ENCODE data around the gene RANBP9.
A peak's percentile ranks its signal among the peaks of the same experiment; 100 is the strongest.

Gene RANBP9

GRCh38 chr6:13700232-13700631 is 11.4 kb downstream of the RANBP9 start:
- Histone ChIP-seq H3K4ac (ENCODE audit: low read depth, low read length) (no peak overlapping the region), H2AK5ac (ENCODE audit: low read length) (no peak overlapping the region), H3K27me3 (ENCODE audit: insufficient read depth, low read length, poor library complexity) (no peaks in the 10 kb centered on the region), H2BK120ac (ENCODE audit: low read depth, low read length) (no peak overlapping the region), H3K18ac (ENCODE audit: low read length) (no peak overlapping the region), H2BK15ac (replicated peaks; ENCODE audit: low read depth) (no peak overlapping the region), H3K79me1 (ENCODE audit: low read length) (peaks cover 16% of the 10 kb centered on the region), H3K27ac (ENCODE audit: low read depth, low read length) (no peak overlapping the region), H3K56ac (ENCODE audit: low read length) (no peak overlapping the region), H3K79me2 (ENCODE audit: control insufficient read depth, insufficient read depth, low read length) (peaks cover 29% of the 10 kb centered on the region), H3K4me3 (ENCODE audit: low read length) (no peak overlapping the region), H4K8ac (ENCODE audit: low read depth, low read length) (no peak overlapping the region), H3K4me2 (ENCODE audit: low read length) (no peak overlapping the region), H2BK5ac (ENCODE audit: low read length) (no peak overlapping the region), H3K23ac (ENCODE audit: low read length) (no peak overlapping the region), H3K4me1 (ENCODE audit: control insufficient read depth, low read depth, low read length) (peaks cover 2% of the 10 kb centered on the region), H3K9ac (ENCODE audit: low read length) (no peak overlapping the region), H4K5ac (ENCODE audit: low read length) (no peak overlapping the region), H3K36me3 (ENCODE audit: control insufficient read depth, insufficient read depth, low read length) (no peaks in the 10 kb centered on the region)
- WGBS (ENCODE audit: extremely low coverage, insufficient coverage, low lambda C conversion rate), result no CpG with 5 or more reads among the region's 3 CpGs
- DNase-seq, result no peak

GRCh38 chr6:13698715-13699114 is 12.9 kb downstream of the RANBP9 start:
- Histone ChIP-seq H3K27ac (ENCODE audit: low read depth, low read length) (no peak overlapping the region), H3K79me2 (ENCODE audit: control insufficient read depth, insufficient read depth, low read length) (peaks cover 25% of the 10 kb centered on the region), H3K27me3 (ENCODE audit: insufficient read depth, low read length, poor library complexity) (no peaks in the 10 kb centered on the region), H3K4me1 (ENCODE audit: control insufficient read depth, low read depth, low read length) (peaks cover 2% of the 10 kb centered on the region), H3K36me3 (ENCODE audit: control insufficient read depth, insufficient read depth, low read length) (no peaks in the 10 kb centered on the region), H3K79me1 (ENCODE audit: low read length) (peaks cover 14% of the 10 kb centered on the region), H3K9ac (ENCODE audit: low read length) (no peak overlapping the region), H2AK5ac (ENCODE audit: low read length) (no peak overlapping the region), H3K4me3 (ENCODE audit: low read length) (no peak overlapping the region), H3K4me2 (ENCODE audit: low read length) (no peak overlapping the region), H3K56ac (ENCODE audit: low read length) (no peak overlapping the region), H2BK5ac (ENCODE audit: low read length) (no peak overlapping the region), H4K8ac (ENCODE audit: low read depth, low read length) (no peak overlapping the region), H3K23ac (ENCODE audit: low read length) (no peak overlapping the region), H2BK15ac (replicated peaks; ENCODE audit: low read depth) (no peak overlapping the region), H3K18ac (ENCODE audit: low read length) (no peak overlapping the region), H2BK120ac (ENCODE audit: low read depth, low read length) (no peak overlapping the region), H3K4ac (ENCODE audit: low read depth, low read length) (no peak overlapping the region), H4K5ac (ENCODE audit: low read length) (no peak overlapping the region)
- no CpG with 5 or more reads among the region's 5 CpGs for WGBS (ENCODE audit: extremely low coverage, insufficient coverage, low lambda C conversion rate)
- peak; percentile 44 for DNase-seq

- H3K36me3 ChIP-seq (ENCODE audit: control insufficient read depth, insufficient read depth, low read length), result no peaks in the 10 kb centered on the region
Measured at GRCh38 chr6:13697857-13698256, 13.8 kb downstream of the RANBP9 start.

DNA sequence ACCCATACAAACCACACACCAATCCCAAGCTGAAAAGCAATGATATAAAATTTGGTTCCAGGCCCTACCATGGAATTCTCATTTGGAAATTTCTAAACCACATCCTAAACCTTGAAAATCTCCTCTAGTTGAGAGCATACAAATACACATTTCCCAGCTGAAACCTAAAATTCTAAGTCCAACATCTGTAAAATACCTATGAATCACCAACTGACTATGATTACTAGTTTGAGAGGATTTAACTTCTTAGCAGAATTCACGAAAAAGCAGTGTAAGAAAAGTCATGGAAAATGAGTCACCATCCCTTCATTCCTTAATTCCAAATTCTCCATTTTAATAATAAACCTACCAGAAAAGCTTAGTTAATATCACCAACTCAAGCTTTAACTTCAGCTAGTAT is 15.4 kb downstream of the RANBP9 start:
- Histone ChIP-seq H2BK5ac (ENCODE audit: low read length) (no peak overlapping the region), H3K27ac (ENCODE audit: low read depth, low read length) (no peak overlapping the region)

More at GRCh38 chr6:13697857-13698256, 13.8 kb downstream of the RANBP9 start:
- Histone ChIP-seq H3K4me2 (ENCODE audit: low read length) (no peak overlapping the region), H3K27ac (ENCODE audit: low read depth, low read length) (no peak overlapping the region), H3K23ac (ENCODE audit: low read length) (no peak overlapping the region), H2BK15ac (replicated peaks; ENCODE audit: low read depth) (no peak overlapping the region), H3K27me3 (ENCODE audit: insufficient read depth, low read length, poor library complexity) (no peaks in the 10 kb centered on the region), H3K18ac (ENCODE audit: low read length) (peak overlapping the region; percentile 51), H3K56ac (ENCODE audit: low read length) (no peak overlapping the region), H4K5ac (ENCODE audit: low read length) (no peak overlapping the region), H3K4me3 (ENCODE audit: low read length) (no peak overlapping the region), H2BK5ac (ENCODE audit: low read length) (no peak overlapping the region), H2AK5ac (ENCODE audit: low read length) (no peak overlapping the region), H3K79me2 (ENCODE audit: control insufficient read depth, insufficient read depth, low read length) (peaks cover 18% of the 10 kb centered on the region), H3K4ac (ENCODE audit: low read depth, low read length) (no peak overlapping the region), H4K8ac (ENCODE audit: low read depth, low read length) (no peak overlapping the region), H3K9ac (ENCODE audit: low read length) (no peak overlapping the region), H3K79me1 (ENCODE audit: low read length) (peaks cover 9% of the 10 kb centered on the region), H2BK120ac (ENCODE audit: low read depth, low read length) (no peak overlapping the region), H3K4me1 (ENCODE audit: control insufficient read depth, low read depth, low read length) (no peaks in the 10 kb centered on the region)
- DNase-seq, result no peak
- WGBS (ENCODE audit: extremely low coverage, insufficient coverage, low lambda C conversion rate), result no CpG with 5 or more reads among the region's 2 CpGs

GRCh38 chr6:13695252-13695651 is 16.4 kb downstream of the RANBP9 start:
- H3K36me3 ChIP-seq (ENCODE audit: control insufficient read depth, insufficient read depth, low read length), result no peaks in the 10 kb centered on the region
- no peak overlapping the region for H2BK120ac ChIP-seq (ENCODE audit: low read depth, low read length)
- peaks cover 5% of the 10 kb centered on the region for H3K79me2 ChIP-seq (ENCODE audit: control insufficient read depth, insufficient read depth, low read length)
- H3K18ac ChIP-seq (ENCODE audit: low read length), result no peak overlapping the region
- DNase-seq, result no peak
- no peak overlapping the region for H3K9ac ChIP-seq (ENCODE audit: low read length)
- peaks cover 6% of the 10 kb centered on the region for H3K79me1 ChIP-seq (ENCODE audit: low read length)
- H3K56ac ChIP-seq (ENCODE audit: low read length), result no peak overlapping the region
- H2BK15ac ChIP-seq (replicated peaks; ENCODE audit: low read depth), result no peak overlapping the region
- H3K4me2 ChIP-seq (ENCODE audit: low read length), result no peak overlapping the region
- no peak overlapping the region for H4K5ac ChIP-seq (ENCODE audit: low read length)
- H3K4me3 ChIP-seq (ENCODE audit: low read length), result no peak overlapping the region
- H3K4me1 ChIP-seq (ENCODE audit: control insufficient read depth, low read depth, low read length), result no peaks in the 10 kb centered on the region
- no peaks in the 10 kb centered on the region for H3K27me3 ChIP-seq (ENCODE audit: insufficient read depth, low read length, poor library complexity)
- no CpG with 5 or more reads among the region's 1 CpG for WGBS (ENCODE audit: extremely low coverage, insufficient coverage, low lambda C conversion rate)
- no peak overlapping the region for H3K27ac ChIP-seq (ENCODE audit: low read depth, low read length)
- H2BK5ac ChIP-seq (ENCODE audit: low read length), result no peak overlapping the region
- H3K4ac ChIP-seq (ENCODE audit: low read depth, low read length), result no peak overlapping the region
- H4K8ac ChIP-seq (ENCODE audit: low read depth, low read length), result no peak overlapping the region
- H3K23ac ChIP-seq (ENCODE audit: low read length), result no peak overlapping the region
- no peak overlapping the region for H2AK5ac ChIP-seq (ENCODE audit: low read length)

More for the DNA sequence above, 15.4 kb downstream of the RANBP9 start:
- Histone ChIP-seq H3K4me2 (ENCODE audit: low read length) (no peak overlapping the region), H2AK5ac (ENCODE audit: low read length) (no peak overlapping the region), H3K27me3 (ENCODE audit: insufficient read depth, low read length, poor library complexity) (no peaks in the 10 kb centered on the region), H4K8ac (ENCODE audit: low read depth, low read length) (no peak overlapping the region), H2BK15ac (replicated peaks; ENCODE audit: low read depth) (no peak overlapping the region), H3K18ac (ENCODE audit: low read length) (no peak overlapping the region), H3K56ac (ENCODE audit: low read length) (no peak overlapping the region), H4K5ac (ENCODE audit: low read length) (no peak overlapping the region), H2BK120ac (ENCODE audit: low read depth, low read length) (no peak overlapping the region), H3K4ac (ENCODE audit: low read depth, low read length) (no peak overlapping the region), H3K4me1 (ENCODE audit: control insufficient read depth, low read depth, low read length) (no peaks in the 10 kb centered on the region), H3K36me3 (ENCODE audit: control insufficient read depth, insufficient read depth, low read length) (no peaks in the 10 kb centered on the region), H3K79me1 (ENCODE audit: low read length) (peaks cover 7% of the 10 kb centered on the region), H3K9ac (ENCODE audit: low read length) (no peak overlapping the region), H3K4me3 (ENCODE audit: low read length) (no peak overlapping the region), H3K79me2 (ENCODE audit: control insufficient read depth, insufficient read depth, low read length) (peaks cover 10% of the 10 kb centered on the region), H3K23ac (ENCODE audit: low read length) (no peak overlapping the region)
- WGBS (ENCODE audit: extremely low coverage, insufficient coverage, low lambda C conversion rate), result no CpG with 5 or more reads among the region's 1 CpG
- no peak for DNase-seq

DNA sequence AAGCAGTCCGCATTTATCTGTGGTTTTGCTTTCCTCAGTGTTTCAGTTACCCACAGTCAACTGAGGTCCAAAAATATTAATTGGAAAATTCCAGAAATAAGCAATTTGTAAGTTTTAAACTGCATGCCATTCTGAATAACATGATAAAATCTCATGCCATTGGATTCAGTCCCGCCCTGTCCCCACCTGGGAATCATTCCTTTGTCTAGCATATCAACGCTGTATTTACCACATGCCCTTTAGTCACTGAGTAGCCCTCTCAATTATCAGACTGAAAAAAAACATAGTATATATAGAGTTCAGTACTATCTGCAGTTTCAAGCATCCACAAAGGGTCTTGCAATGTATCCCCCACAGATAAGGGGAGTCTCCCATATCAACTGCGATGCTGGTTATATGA is 17.1 kb downstream of the RANBP9 start:
- H3K79me1 ChIP-seq (ENCODE audit: low read length), result peaks cover 6% of the 10 kb centered on the region
- no peak overlapping the region for H3K23ac ChIP-seq (ENCODE audit: low read length)
- H2BK120ac ChIP-seq (ENCODE audit: low read depth, low read length), result no peak overlapping the region
- DNase-seq, result no peak
- no CpG with 5 or more reads among the region's 4 CpGs for WGBS (ENCODE audit: extremely low coverage, insufficient coverage, low lambda C conversion rate)
- H3K79me2 ChIP-seq (ENCODE audit: control insufficient read depth, insufficient read depth, low read length), result peaks cover 4% of the 10 kb centered on the region
- H4K5ac ChIP-seq (ENCODE audit: low read length), result no peak overlapping the region
- no peak overlapping the region for H2BK5ac ChIP-seq (ENCODE audit: low read length)
- H3K36me3 ChIP-seq (ENCODE audit: control insufficient read depth, insufficient read depth, low read length), result no peaks in the 10 kb centered on the region
- H3K4me1 ChIP-seq (ENCODE audit: control insufficient read depth, low read depth, low read length), result no peaks in the 10 kb centered on the region
- no peak overlapping the region for H3K4me3 ChIP-seq (ENCODE audit: low read length)
- no peak overlapping the region for H3K9ac ChIP-seq (ENCODE audit: low read length)
- no peak overlapping the region for H2BK15ac ChIP-seq (replicated peaks; ENCODE audit: low read depth)
- H3K27me3 ChIP-seq (ENCODE audit: insufficient read depth, low read length, poor library complexity), result no peaks in the 10 kb centered on the region
- no peak overlapping the region for H3K4me2 ChIP-seq (ENCODE audit: low read length)
- no peak overlapping the region for H3K56ac ChIP-seq (ENCODE audit: low read length)
- H3K27ac ChIP-seq (ENCODE audit: low read depth, low read length), result no peak overlapping the region
- no peak overlapping the region for H3K18ac ChIP-seq (ENCODE audit: low read length)
- no peak overlapping the region for H3K4ac ChIP-seq (ENCODE audit: low read depth, low read length)
- H4K8ac ChIP-seq (ENCODE audit: low read depth, low read length), result no peak overlapping the region
- no peak overlapping the region for H2AK5ac ChIP-seq (ENCODE audit: low read length)

Data from mesendoderm (in vitro differentiated cells).